ENCODE measurements around the gene AUNIP.

GRCh38 chr1:25810341-25811299 lies 48.6 kb downstream of the AUNIP start:
- no peak for TF ChIP-seq GATA3 (IDR thresholded peaks at IDR 0.05; ENCODE audit: low read depth, low read length)
- no peak for TF ChIP-seq GATA2 (IDR thresholded peaks at IDR 0.05; ENCODE audit: low read depth, low read length)
